GM06990 (cell line): ENCODE measurements around the gene FOXO6.

Source experiments
- DNase-seq: peaks from one replicate; pipeline ENCODE4 v3.0.0-alpha.2; 2011; ENCODE audit not compliant: insufficient read length; ENCODE audit errors: extremely low read depth
- H3K27me3 ChIP-seq: replicated peaks from 2 replicates; pipeline ENCODE4 v1.6.0; 2011; ENCODE audit warnings: low read length; ENCODE audit not compliant: control insufficient read depth, insufficient read depth
- H3K36me3 ChIP-seq: 2 replicates; pipeline ENCODE4 v1.5.1; 2011; ENCODE audit warnings: low read length; ENCODE audit not compliant: control insufficient read depth, insufficient read depth
- H3K4me3 ChIP-seq: replicated peaks from 2 replicates; pipeline ENCODE4 v1.5.1; 2011; ENCODE audit warnings: low read depth, mild to moderate bottlenecking, control low read depth, low read length
- CTCF ChIP-seq: IDR thresholded peaks from 2 replicates; pipeline ENCODE4 v1.5.1; 2011; ENCODE audit warnings: low read length, control low read depth, mild to moderate bottlenecking, inconsistent platforms; ENCODE audit not compliant: insufficient read depth, poor library complexity, severe bottlenecking

FOXO6 gene

GRCh38 chr1:41320895-41321676, 40.1 kb upstream of the FOXO6 start:
- H3K4me3 ChIP-seq = no peak overlapping the region
- no peaks in the 10 kb centered on the region; the same call in 1 of the 2 replicates for H3K27me3 ChIP-seq
- H3K36me3 ChIP-seq = no peaks in the 10 kb centered on the region
- no peak for TF ChIP-seq CTCF
- DNase-seq = no peak

GRCh38 chr1:41322101-41322661, 39.1 kb upstream of the FOXO6 start:
- DNase-seq = no peak
- TF ChIP-seq CTCF = no peak
- Histone ChIP-seq H3K27me3 (no peaks in the 10 kb centered on the region; the same call in 1 of the 2 replicates), H3K4me3 (no peak overlapping the region), H3K36me3 (no peaks in the 10 kb centered on the region)

- no peak for DNase-seq
- Histone ChIP-seq H3K27me3 (no peaks in the 10 kb centered on the region), H3K4me3 (no peak overlapping the region), H3K36me3 (no peaks in the 10 kb centered on the region)
- peak; percentile 77 for TF ChIP-seq CTCF
Measured at GRCh38 chr1:41322835-41323234, 38.4 kb upstream of the FOXO6 start.

- no peak overlapping the region for H3K4me3 ChIP-seq
- no peak for TF ChIP-seq CTCF
- no peak for DNase-seq
- no peaks in the 10 kb centered on the region for H3K27me3 ChIP-seq
- no peaks in the 10 kb centered on the region for H3K36me3 ChIP-seq
Measured at GRCh38 chr1:41323243-41323642, 38.0 kb upstream of the FOXO6 start.

GRCh38 chr1:41325801-41326200, 35.4 kb upstream of the FOXO6 start:
- DNase-seq = no peak
- H3K36me3 ChIP-seq = no peaks in the 10 kb centered on the region
- H3K27me3 ChIP-seq = no peaks in the 10 kb centered on the region; the same call in 1 of the 2 replicates
- TF ChIP-seq CTCF = no peak
- no peak overlapping the region for H3K4me3 ChIP-seq
